GM19240 (cell line): ENCODE measurements around the gene PRKCI.
"Not testable (repeated sequence)": the region's sequence is repeated elsewhere in the genome, so short reads cannot be mapped to it uniquely, and the experiment has no call there.

Source experiments
- DNase-seq: peaks from one replicate; pipeline ENCODE4 v3.0.0; 2011; ENCODE audit warnings: low spot score; ENCODE audit not compliant: insufficient read length

Gene PRKCI

GRCh38 chr3:170338690-170339340, 116.6 kb downstream of the PRKCI start:
- no peak for DNase-seq

GRCh38 chr3:170342273-170342672, 120.0 kb downstream of the PRKCI start:
- DNase-seq = not testable (repeated sequence)

- DNase-seq = not testable (repeated sequence)
These were observed 121.6 kb downstream of the PRKCI start for GRCh38 chr3:170343859-170344258.

- no peak for DNase-seq
These were observed 122.7 kb downstream of the PRKCI start for GRCh38 chr3:170344971-170345370.

GRCh38 chr3:170346481-170347392, 124.5 kb downstream of the PRKCI start:
- DNase-seq = no peak

GRCh38 chr3:170350515-170351413, 128.5 kb downstream of the PRKCI start:
- DNase-seq = no peak

GRCh38 chr3:170352936-170353335, 130.7 kb downstream of the PRKCI start:
- DNase-seq = no peak

- DNase-seq = no peak
These were observed 131.3 kb downstream of the PRKCI start for GRCh38 chr3:170353485-170353884.

GRCh38 chr3:170354760-170355159, 132.5 kb downstream of the PRKCI start:
- DNase-seq = no peak
